ENCODE results near the gene FUCA2.

- TF ChIP-seq CTCF (IDR thresholded peaks at IDR 0.05) = no peak
- no peak for TF ChIP-seq POLR2A (IDR thresholded peaks at IDR 0.05)
- no peak for TF ChIP-seq POLR2AphosphoS5 (IDR thresholded peaks at IDR 0.05; ENCODE audit: insufficient read depth in 1 of 2, low read depth in 1 of 2)
Measured at GRCh38 chr6:143546599-143546998, 35.1 kb upstream of the FUCA2 start.

Data from vagina (tissue), 2 donors.